GM12872 (cell line): ENCODE results near the gene TVP23C.

Experiments
- CTCF ChIP-seq: IDR thresholded peaks from 3 replicates; pipeline ENCODE4 v1.5.1; 2011; ENCODE audit warnings: low read depth, mild to moderate bottlenecking, low read length, moderate library complexity; ENCODE audit not compliant: insufficient read depth

TVP23C gene

GRCh38 chr17:15479703-15480102 is 83.6 kb downstream of the TVP23C start:
- TF ChIP-seq CTCF, result no peak

- no peak for TF ChIP-seq CTCF
Measured at GRCh38 chr17:15478845-15479244, 84.4 kb downstream of the TVP23C start.

- no peak for TF ChIP-seq CTCF
Measured at GRCh38 chr17:15475631-15476354, 87.5 kb downstream of the TVP23C start.

GRCh38 chr17:15472891-15473290 is 90.4 kb downstream of the TVP23C start:
- no peak for TF ChIP-seq CTCF

GRCh38 chr17:15470536-15470935 is 92.7 kb downstream of the TVP23C start:
- no peak for TF ChIP-seq CTCF

- TF ChIP-seq CTCF, result no peak
Measured at GRCh38 chr17:15469260-15469659, 94.0 kb downstream of the TVP23C start.

GRCh38 chr17:15468126-15468525 is 95.2 kb downstream of the TVP23C start:
- TF ChIP-seq CTCF, result no peak
